ENCODE measurements around the gene B4GALT6.

The B4GALT6 gene

DNA sequence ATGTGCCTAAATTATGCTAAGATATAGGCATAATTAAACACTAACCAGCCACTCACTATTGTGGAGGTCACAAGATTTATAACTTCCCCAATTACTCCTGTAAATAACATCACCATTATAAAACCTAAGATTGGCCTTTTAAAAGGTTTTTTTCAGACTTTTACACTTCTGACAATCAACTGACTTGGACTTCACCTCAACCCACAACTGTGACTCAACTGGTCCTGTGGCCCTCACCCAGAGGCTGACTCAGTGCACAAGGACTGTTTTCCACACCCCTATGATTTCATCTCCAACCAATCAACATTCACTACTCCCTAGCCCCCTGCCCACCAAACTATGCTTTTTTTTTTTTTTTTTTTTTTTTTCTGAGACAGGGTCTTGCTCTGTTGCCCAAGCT lies 81.1 kb downstream of the B4GALT6 start:
- FAIRE-seq (no peak), DNase-seq (ENCODE audit: extremely low spot score, insufficient read length, low read depth) (no peak)

DNA sequence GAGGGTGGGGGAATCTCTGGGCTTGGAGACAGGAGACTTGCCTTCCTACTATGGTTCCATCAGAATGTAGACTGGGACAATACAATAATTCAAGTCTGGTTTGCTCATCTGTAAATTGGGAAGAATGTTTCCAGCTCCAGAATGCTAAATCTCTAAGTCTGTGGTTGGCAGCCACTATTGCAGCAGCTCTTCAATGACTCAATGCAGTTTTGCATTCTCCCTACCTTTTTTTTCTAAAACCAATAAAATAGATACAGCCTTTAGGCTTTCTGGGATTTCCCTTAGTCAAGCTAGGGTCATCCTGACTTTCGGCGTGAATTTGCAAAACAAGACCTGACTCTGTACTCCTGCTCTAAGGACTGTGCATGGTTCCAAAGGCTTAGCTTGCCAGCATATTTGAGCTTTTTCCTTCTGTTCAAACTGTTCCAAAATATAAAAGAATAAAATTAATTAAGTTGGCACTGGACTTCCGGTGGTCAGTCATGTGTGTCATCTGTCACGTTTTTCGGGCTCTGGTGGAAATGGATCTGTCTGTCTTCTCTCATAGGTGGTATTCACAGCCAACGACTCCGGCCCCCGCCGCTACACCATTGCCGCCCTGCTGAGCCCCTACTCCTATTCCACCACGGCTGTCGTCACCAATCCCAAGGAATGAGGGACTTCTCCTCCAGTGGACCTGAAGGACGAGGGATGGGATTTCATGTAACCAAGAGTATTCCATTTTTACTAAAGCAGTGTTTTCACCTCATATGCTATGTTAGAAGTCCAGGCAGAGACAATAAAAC lies 86.2 kb downstream of the B4GALT6 start:
- FAIRE-seq: no peak
- DNase-seq (ENCODE audit: extremely low spot score, insufficient read length, low read depth): no peak

DNA sequence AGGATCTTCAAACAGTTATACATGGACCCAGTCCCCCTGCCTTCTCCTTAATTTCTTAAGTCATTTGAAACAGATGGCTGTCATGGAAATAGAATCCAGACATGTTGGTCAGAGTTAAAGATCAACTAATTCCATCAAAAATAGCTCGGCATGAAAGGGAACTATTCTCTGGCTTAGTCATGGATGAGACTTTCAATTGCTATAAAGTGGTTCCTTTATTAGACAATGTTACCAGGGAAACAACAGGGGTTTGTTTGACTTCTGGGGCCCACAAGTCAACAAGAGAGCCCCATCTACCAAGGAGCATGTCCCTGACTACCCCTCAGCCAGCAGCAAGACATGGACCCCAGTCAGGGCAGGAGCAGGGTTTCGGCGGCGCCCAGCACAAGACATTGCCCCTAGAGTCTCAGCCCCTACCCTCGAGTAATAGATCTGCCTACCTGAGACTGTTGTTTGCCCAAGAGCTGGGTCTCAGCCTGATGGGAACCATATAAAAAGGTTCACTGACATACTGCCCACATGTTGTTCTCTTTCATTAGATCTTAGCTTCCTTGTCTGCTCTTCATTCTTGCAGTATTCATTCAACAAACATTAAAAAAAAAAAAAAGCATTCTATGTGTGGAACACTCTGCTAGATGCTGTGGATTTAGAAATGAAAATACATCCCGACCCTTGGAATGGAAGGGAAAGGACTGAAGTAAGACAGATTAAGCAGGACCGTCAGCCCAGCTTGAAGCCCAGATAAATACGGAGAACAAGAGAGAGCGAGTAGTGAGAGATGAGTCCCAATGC lies 88.1 kb downstream of the B4GALT6 start:
- DNase-seq (ENCODE audit: extremely low spot score, insufficient read length, low read depth) (no peak), FAIRE-seq (no peak)

GRCh38 chr18:31595121-31595771 lies 89.1 kb downstream of the B4GALT6 start:
- DNase-seq (ENCODE audit: extremely low spot score, insufficient read length, low read depth) (no peak), FAIRE-seq (no peak)

GRCh38 chr18:31592506-31593157 lies 91.7 kb downstream of the B4GALT6 start:
- DNase-seq (ENCODE audit: extremely low spot score, insufficient read length, low read depth) (no peak), FAIRE-seq (no peak)

- FAIRE-seq: no peak
- DNase-seq (ENCODE audit: extremely low spot score, insufficient read length, low read depth): no peak
Observed at GRCh38 chr18:31591628-31592027, 92.8 kb downstream of the B4GALT6 start, which contains the start of gene TTR. TSS of gene TTR (plus strand) at chr18:31591877. CDS start at chr18:31591903, 26 bp downstream.

DNA sequence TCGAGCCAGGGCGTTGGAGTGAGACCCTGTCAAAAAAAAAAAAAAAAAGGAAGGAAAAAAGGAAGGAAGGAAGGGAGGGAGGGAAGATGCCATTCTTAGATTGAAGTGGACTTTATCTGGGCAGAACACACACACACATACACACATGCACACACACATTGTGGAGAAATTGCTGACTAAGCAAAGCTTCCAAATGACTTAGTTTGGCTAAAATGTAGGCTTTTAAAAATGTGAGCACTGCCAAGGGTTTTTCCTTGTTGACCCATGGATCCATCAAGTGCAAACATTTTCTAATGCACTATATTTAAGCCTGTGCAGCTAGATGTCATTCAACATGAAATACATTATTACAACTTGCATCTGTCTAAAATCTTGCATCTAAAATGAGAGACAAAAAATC lies 93.3 kb downstream of the B4GALT6 start:
- FAIRE-seq (no peak), DNase-seq (ENCODE audit: extremely low spot score, insufficient read length, low read depth) (no peak)

DNA sequence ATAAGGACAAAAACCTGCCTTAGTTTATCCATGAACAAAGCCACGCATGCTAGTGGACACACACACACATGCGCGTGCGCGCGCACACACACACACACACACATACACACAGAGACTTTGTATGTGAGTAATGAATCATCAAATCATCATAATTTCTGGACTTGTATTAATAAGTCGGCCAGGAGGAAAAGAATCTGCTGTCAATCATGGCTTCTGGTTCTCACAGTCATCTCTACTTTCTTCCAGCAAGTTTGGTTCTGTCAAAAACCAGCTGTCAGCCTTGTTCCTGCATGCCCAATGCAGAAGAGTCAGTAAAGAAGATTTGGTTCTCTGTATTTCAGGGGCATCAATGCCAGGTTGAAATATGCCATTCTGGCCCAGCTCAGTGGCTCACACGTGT lies 93.8 kb downstream of the B4GALT6 start:
- DNase-seq (ENCODE audit: extremely low spot score, insufficient read length, low read depth): no peak
- FAIRE-seq: no peak

GRCh38 chr18:31587529-31587928 lies 96.9 kb downstream of the B4GALT6 start:
- no peak for DNase-seq (ENCODE audit: extremely low spot score, insufficient read length, low read depth)
- no peak for FAIRE-seq

DNA sequence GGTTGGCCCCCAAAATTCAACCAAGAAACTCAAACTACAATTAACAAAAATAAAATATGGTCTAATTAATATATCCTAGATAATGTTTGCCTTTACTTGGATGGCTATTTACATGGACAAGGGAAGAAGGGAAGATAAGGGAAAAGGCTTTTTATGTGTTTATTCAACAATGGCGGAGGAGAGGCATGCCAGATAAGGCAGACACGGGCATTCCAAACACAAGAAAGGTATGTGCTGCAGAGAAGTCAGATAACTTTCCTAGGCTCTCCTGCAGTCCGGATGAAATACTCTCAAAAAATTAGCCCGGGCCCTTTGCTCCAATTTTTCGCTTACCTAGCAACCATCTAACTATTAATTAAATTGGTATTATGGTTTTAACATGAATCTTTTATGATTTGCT lies 97.8 kb downstream of the B4GALT6 start:
- FAIRE-seq: no peak
- no peak for DNase-seq (ENCODE audit: extremely low spot score, insufficient read length, low read depth)

GRCh38 chr18:31585991-31586390 lies 98.4 kb downstream of the B4GALT6 start:
- FAIRE-seq: no peak

DNA sequence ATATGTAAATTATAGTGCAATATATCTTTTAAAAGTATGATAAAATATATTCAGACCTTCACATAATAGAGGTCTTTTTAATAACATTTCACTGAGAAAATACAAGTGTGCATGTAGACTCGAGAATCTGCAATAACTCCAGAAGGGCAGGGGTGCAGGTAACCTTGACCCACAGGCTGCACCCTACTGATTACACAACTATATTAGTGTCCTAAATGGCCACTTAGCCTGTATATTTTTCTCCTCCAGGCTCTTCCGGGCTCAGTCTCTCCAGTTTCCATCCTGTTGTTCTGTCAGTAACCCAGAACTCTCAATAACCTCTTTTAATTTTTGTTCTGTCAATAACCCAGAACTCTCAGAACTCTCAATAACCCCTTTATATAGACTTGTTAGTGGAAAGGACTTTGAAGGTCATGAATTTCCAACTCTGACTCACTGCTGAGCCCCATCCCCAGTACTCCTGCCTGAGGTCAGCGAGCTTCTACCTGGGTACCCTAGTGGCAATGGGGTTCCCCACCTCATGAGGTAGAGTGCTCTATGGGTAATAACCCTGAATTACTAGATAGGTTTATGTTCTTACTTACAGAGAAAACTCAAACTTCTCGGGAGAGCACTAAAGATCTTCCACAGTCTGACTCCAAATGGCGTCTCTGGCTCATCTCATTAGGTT lies 101.1 kb downstream of the B4GALT6 start:
- FAIRE-seq: no peak
- DNase-seq (ENCODE audit: extremely low spot score, insufficient read length, low read depth): no peak

More at GRCh38 chr18:31585991-31586390, 98.4 kb downstream of the B4GALT6 start:
- DNase-seq (ENCODE audit: extremely low spot score, insufficient read length, low read depth): no peak

DNA sequence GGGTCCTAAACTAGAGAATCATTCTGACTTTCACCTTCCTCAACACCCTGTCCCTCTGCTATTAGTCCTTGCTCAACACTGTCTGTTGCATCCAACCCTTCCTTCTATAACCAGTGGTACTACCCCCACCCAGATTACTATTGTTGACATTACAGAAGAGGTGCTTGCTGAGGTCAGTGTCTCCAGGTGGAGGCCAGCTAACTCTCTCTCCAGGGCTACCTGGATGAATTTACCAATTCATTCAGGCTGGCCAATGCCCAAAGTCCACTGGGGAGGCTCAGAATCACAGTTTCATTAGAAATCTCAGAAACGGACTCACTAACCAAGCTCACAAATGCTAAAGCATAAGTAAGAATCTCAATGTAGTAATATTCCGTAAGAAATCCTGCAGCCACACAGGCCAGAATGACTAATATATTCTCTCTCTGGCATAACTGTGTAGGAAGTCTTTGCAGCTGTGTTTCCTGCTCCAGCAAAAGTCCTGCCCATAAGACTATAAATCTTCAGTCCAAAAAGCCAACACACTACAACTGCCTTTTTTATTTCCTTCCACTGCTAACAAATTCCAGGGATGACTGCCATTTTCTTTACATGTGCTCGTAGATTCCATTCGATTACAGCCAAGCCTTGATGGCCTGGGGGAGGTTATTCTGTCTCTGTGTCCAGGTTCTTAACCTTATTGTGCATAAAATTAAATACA lies 102.7 kb downstream of the B4GALT6 start:
- no peak for DNase-seq (ENCODE audit: extremely low spot score, insufficient read length, low read depth)
- no peak for FAIRE-seq

DNA sequence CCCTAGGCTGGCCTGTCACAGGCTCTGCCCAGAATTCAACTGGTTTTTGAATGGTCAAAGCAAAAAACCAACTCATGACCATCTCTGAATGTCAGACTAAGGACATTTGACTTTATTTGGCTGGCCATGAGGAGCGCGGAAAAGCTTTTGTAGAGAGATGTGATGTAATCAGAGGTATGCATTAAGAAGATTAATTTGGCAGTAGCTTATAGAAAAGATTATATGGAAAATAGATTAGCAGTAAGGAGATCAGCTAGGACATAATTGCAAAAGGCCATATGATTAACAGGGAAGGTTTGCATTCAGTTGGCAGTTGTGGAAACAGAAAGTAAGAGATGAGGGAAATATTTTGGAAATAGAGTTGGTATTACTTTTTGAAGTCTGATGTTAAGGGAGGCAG lies 105.0 kb downstream of the B4GALT6 start:
- FAIRE-seq (no peak), DNase-seq (ENCODE audit: extremely low spot score, insufficient read length, low read depth) (no peak)

DNA sequence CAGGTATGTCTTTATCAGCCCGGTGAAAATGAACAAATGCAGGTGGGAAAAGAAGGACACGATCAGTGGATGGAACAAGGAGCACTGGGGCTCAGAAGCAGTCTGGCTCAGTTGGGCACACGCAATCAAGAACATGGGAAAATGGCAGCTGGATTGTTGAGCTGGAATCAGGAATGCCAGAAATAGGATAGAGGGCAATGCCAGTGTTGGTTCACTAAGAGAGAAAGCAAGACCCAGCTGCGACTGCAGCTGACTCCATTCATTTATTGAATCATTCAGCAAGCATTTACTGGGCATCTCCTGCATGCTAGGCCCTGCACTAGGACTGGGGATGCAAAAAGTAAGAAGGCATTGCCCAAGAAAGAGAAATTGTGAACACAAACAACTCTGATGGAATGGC lies 106.3 kb downstream of the B4GALT6 start:
- FAIRE-seq: no peak
- DNase-seq (ENCODE audit: extremely low spot score, insufficient read length, low read depth): no peak

DNA sequence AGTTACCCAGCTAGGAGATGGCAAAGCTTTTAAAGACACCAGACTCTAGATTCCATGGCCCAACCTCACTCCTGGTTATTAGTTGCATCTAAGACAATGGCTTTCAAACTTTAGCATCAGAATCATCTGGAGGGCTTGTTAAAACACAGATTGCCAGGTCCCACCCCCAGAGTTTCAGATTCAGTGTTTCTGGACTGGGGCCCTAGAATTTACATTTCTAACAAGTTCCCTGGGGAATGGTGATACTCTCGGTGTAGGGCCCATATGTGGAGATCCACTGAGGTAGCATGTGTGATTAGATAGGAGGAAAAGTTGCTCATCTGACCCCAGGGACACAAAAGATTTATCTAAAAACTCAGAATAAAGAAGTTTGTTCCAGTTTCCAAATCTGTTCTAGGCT lies 107.2 kb downstream of the B4GALT6 start:
- FAIRE-seq (no peak), DNase-seq (ENCODE audit: extremely low spot score, insufficient read length, low read depth) (no peak)

GRCh38 chr18:31576670-31577069 lies 107.7 kb downstream of the B4GALT6 start:
- FAIRE-seq: peak; percentile 29
- no peak for DNase-seq (ENCODE audit: extremely low spot score, insufficient read length, low read depth)

- FAIRE-seq (no peak), DNase-seq (ENCODE audit: extremely low spot score, insufficient read length, low read depth) (no peak)
Observed at GRCh38 chr18:31575515-31576257, 108.7 kb downstream of the B4GALT6 start.

DNA sequence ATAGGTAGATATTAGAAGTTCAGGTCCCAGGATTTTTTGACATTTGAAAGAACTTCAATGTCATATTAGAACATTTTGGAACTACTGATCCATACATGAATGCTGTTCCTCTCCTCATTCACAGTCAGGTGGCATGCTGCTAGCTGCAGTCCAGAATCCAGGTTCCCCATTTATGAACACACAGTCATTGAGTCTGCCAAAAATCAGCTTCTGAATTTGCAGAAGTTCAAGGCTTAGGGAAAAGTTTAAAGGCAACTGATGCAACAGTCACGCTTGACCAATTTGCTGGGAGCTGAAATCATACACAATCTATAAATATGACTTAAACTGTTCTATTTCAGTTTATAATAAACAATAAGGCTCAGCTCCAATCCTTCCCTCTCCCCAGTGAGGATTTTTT lies 110.0 kb downstream of the B4GALT6 start:
- FAIRE-seq: no peak
- DNase-seq (ENCODE audit: extremely low spot score, insufficient read length, low read depth): no peak
